Neural crest cell (in vitro differentiated cells): ENCODE measurements around the gene LITAF. TPM values are rescaled to one million over a fixed set of nuclear protein-coding genes. Genes with fewer than 3 reads are reported as not detected.
"Not testable (repeated sequence)": the region's sequence is repeated elsewhere in the genome, so short reads cannot be mapped to it uniquely, and the experiment has no call there.

Experiments
- DNase-seq: peaks from one replicate; pipeline ENCODE4 v3.0.0; 2021; ENCODE audit warnings: low read depth, mixed read lengths, low spot score
- H3K27ac Mint-ChIP-seq: one replicate; pipeline ENCODE4 v1.8.0; 2021; ENCODE audit warnings: mild to moderate bottlenecking, mixed read lengths; ENCODE audit not compliant: unreplicated experiment
- H3K27me3 Mint-ChIP-seq: 2 replicates; pipeline ENCODE4 v1.8.0; 2021; ENCODE audit warnings: low read depth, mild to moderate bottlenecking, mixed read lengths
- H3K36me3 Mint-ChIP-seq: 2 replicates; pipeline ENCODE4 v1.8.0; 2021; ENCODE audit warnings: low read depth, mild to moderate bottlenecking, mixed read lengths
- H3K4me1 Mint-ChIP-seq: 2 replicates; pipeline ENCODE4 v1.8.0; 2021; ENCODE audit warnings: mixed read lengths
- H3K4me3 Mint-ChIP-seq: one replicate; pipeline ENCODE4 v1.8.0; 2021; ENCODE audit warnings: mild to moderate bottlenecking, mixed read lengths
- H3K9me3 Mint-ChIP-seq: 2 replicates; pipeline ENCODE4 v1.8.0; 2021; ENCODE audit warnings: mixed read lengths
- CTCF ChIP-seq: fragments of 200-600 bp; sonication (generic); conservative IDR thresholded peaks from 2 replicates; pipeline ENCODE4 v1.5.0; 2021; ENCODE audit warnings: antibody characterized with exemption, mild to moderate bottlenecking
- total RNA-seq: library from RNA; stranded (reverse); gene quantifications from 2 replicates; pipeline ENCODE4 v1.2.1, GENCODE V29; 2021

LITAF gene
- total RNA-seq, 1 donor from 2014 or later = 62.9 TPM

GRCh38 chr16:11581678-11582077 lies 5.0 kb downstream of the LITAF start:
- Mint-ChIP-seq H3K27me3 (no peaks in the 10 kb centered on the region), H3K36me3 (peaks cover 4% of the 10 kb centered on the region), H3K27ac (no peak overlapping the region), H3K9me3 (no peaks in the 10 kb centered on the region), H3K4me1 (peaks cover 45% of the 10 kb centered on the region), H3K4me3 (no peak overlapping the region)
- no peak for TF ChIP-seq CTCF
- no peak for DNase-seq

- H3K4me1 Mint-ChIP-seq = peaks cover 41% of the 10 kb centered on the region
- H3K27ac Mint-ChIP-seq = no peak overlapping the region
- no peak for TF ChIP-seq CTCF
- DNase-seq = no peak
- H3K4me3 Mint-ChIP-seq = no peak overlapping the region
- no peaks in the 10 kb centered on the region for H3K27me3 Mint-ChIP-seq
- peaks cover 4% of the 10 kb centered on the region for H3K36me3 Mint-ChIP-seq
- no peaks in the 10 kb centered on the region for H3K9me3 Mint-ChIP-seq
Measured at GRCh38 chr16:11580451-11581086, 6.2 kb downstream of the LITAF start.

- DNase-seq, H3K4me3 Mint-ChIP-seq, H3K27ac Mint-ChIP-seq, H3K27me3 Mint-ChIP-seq, H3K36me3 Mint-ChIP-seq, H3K9me3 Mint-ChIP-seq: not testable (repeated sequence)
- H3K4me1 Mint-ChIP-seq = peaks cover 13% of the 10 kb centered on the region
Measured at GRCh38 chr16:11577290-11577660, 9.4 kb downstream of the LITAF start.

GRCh38 chr16:11576427-11577289 lies 10.1 kb downstream of the LITAF start:
- DNase-seq = no peak
- Mint-ChIP-seq H3K27ac (no peak overlapping the region), H3K36me3 (peaks cover 7% of the 10 kb centered on the region), H3K4me3 (no peak overlapping the region), H3K9me3 (no peaks in the 10 kb centered on the region), H3K27me3 (no peaks in the 10 kb centered on the region), H3K4me1 (peaks cover 7% of the 10 kb centered on the region)
- no peak for TF ChIP-seq CTCF

DNA sequence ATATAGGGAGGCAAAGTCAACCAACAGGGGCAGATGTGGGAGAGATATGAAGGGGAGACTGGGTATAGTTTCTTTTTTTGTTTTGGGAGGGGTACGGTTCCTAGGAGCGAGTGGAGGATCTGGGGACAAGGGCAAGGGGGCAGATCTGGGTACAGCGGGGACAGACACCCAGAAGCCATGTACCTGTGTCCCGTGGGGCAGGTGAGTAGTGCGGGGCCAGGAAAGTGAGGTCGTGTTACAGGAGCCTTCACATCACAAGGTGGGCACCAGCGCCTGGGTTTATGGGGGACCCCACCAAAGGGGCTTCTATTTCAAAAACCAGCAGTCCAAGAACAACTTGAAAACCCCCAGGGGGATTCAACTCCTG lies 11.5 kb downstream of the LITAF start:
- H3K27me3 Mint-ChIP-seq = no peaks in the 10 kb centered on the region
- H3K9me3 Mint-ChIP-seq = no peaks in the 10 kb centered on the region
- no peak for DNase-seq
- no peak for TF ChIP-seq CTCF
- no peak overlapping the region for H3K27ac Mint-ChIP-seq
- H3K4me3 Mint-ChIP-seq = no peak overlapping the region
- H3K36me3 Mint-ChIP-seq = peaks cover 7% of the 10 kb centered on the region
- peaks cover 5% of the 10 kb centered on the region for H3K4me1 Mint-ChIP-seq
